C4-2B (cell line): Measurements from ENCODE around the gene EEF2K.

Source experiments
- ZFX ChIP-seq: fragments of 450-650 bp; IDR thresholded peaks from 2 replicates; pipeline ENCODE4 v1.6.1; 2017
- TF ChIP-seq, protein P1 (sequence below): fragments of 450-650 bp; conservative IDR thresholded peaks from 2 replicates; pipeline ENCODE4 v1.5.1; 2017; ENCODE audit warnings: mild to moderate bottlenecking

DNA sequence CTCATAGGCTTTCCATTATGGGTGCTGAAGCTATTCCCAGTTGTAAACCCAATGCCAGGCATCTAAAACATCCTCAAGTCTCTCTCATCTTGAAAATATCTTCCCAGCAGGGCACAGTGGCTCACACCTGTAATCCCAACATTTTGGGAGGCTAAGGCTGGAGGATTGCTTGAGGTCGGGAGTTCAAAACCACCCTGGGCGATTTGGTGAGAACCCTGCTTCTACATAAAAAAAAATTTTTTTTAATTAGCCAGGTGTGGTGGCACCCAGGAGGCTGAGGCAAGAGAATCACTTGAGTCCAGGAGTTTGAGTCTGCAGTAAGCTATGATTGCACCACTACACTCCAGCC lies 13.0 kb upstream of the EEF2K start:
- TF ChIP-seq, protein P1, sequence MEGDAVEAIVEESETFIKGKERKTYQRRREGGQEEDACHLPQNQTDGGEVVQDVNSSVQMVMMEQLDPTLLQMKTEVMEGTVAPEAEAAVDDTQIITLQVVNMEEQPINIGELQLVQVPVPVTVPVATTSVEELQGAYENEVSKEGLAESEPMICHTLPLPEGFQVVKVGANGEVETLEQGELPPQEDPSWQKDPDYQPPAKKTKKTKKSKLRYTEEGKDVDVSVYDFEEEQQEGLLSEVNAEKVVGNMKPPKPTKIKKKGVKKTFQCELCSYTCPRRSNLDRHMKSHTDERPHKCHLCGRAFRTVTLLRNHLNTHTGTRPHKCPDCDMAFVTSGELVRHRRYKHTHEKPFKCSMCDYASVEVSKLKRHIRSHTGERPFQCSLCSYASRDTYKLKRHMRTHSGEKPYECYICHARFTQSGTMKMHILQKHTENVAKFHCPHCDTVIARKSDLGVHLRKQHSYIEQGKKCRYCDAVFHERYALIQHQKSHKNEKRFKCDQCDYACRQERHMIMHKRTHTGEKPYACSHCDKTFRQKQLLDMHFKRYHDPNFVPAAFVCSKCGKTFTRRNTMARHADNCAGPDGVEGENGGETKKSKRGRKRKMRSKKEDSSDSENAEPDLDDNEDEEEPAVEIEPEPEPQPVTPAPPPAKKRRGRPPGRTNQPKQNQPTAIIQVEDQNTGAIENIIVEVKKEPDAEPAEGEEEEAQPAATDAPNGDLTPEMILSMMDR, result no peak
- TF ChIP-seq ZFX, result no peak
